ENCODE results near the gene ATP6V1B1.

ATP6V1B1 gene

DNA sequence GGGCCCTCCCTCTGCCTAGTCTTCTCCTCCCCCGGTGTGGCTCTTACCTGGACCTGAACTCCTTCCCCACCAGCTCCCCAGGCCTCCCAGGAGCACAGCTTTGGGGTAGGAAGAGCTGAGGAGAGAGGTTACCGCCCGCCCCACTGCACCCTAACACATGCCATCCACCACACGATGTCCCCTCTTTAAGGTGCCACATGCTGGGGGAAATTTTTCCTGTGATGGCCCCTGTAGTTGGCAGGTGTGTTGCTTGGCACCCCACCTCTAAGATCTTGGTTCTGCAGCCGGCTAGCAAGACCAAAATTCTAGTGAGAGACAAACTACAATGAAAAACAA is 65.9 kb downstream of the ATP6V1B1 start:
- Mint-ChIP-seq H3K4me3 (no peak overlapping the region), H3K27me3 (ENCODE audit: low read depth, poor library complexity) (peaks cover 28% of the 10 kb centered on the region), H3K9me3 (no peaks in the 10 kb centered on the region), H3K36me3 (ENCODE audit: low read depth) (no peaks in the 10 kb centered on the region), H3K27ac (no peak overlapping the region), H3K4me1 (peaks cover 50% of the 10 kb centered on the region)
- no peak for DNase-seq
- TF ChIP-seq, protein P1, sequence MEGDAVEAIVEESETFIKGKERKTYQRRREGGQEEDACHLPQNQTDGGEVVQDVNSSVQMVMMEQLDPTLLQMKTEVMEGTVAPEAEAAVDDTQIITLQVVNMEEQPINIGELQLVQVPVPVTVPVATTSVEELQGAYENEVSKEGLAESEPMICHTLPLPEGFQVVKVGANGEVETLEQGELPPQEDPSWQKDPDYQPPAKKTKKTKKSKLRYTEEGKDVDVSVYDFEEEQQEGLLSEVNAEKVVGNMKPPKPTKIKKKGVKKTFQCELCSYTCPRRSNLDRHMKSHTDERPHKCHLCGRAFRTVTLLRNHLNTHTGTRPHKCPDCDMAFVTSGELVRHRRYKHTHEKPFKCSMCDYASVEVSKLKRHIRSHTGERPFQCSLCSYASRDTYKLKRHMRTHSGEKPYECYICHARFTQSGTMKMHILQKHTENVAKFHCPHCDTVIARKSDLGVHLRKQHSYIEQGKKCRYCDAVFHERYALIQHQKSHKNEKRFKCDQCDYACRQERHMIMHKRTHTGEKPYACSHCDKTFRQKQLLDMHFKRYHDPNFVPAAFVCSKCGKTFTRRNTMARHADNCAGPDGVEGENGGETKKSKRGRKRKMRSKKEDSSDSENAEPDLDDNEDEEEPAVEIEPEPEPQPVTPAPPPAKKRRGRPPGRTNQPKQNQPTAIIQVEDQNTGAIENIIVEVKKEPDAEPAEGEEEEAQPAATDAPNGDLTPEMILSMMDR (IDR thresholded peaks at IDR 0.05) = no peak

DNA sequence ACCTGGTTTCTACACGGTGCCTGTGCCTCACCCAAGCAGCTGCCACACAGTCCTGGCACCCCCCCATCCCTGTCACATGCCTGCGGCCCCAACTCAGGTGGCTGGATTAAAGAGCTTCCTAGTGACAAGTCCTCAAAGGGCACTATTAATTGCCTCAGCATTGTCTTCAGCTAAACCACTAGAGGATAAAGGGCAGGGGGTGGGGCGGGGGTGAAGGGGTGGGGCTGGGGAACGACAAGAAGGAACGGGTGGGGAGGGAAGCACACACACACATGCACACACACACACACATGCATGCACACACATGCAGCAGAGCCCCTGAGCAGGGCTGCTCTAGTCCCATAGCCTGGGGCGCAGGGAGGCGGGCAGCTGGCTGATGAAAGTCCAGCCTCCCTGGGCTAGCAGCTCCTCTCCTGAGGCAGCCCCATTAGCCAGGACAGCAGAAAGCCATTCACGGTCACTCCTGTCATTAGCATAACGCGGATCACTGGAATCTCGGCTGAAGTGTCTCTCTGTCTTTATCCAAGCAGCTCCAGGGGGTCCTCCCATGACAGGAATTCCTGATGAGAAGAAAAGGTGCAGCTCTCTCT is 66.4 kb downstream of the ATP6V1B1 start:
- Mint-ChIP-seq H3K27ac (no peak overlapping the region), H3K9me3 (no peaks in the 10 kb centered on the region), H3K4me3 (no peak overlapping the region), H3K27me3 (ENCODE audit: low read depth, poor library complexity) (peaks cover 24% of the 10 kb centered on the region), H3K4me1 (peaks cover 54% of the 10 kb centered on the region), H3K36me3 (ENCODE audit: low read depth) (no peaks in the 10 kb centered on the region)
- peak; percentile 50 for DNase-seq
- TF ChIP-seq, protein P1 (IDR thresholded peaks at IDR 0.05) = no peak

DNA sequence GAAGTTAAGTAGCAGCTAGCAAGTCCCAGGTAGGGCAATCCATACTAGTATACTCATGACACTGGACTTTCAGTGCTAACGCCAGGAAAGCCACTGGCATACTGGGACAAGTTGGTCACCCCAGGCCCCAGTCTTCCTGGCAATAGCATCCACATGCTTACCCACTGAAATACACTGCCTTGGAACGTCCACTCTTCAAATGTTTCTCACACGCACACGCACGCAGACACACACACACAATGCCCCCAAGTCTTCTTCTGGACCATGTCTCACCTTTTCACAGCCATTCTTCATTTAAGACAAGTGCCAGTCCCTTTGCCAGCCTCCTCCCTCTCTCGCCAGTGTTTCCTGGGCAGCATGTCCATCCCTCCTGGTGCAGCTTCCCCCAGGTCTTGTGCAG is 67.7 kb downstream of the ATP6V1B1 start:
- Mint-ChIP-seq H3K36me3 (ENCODE audit: low read depth) (no peaks in the 10 kb centered on the region), H3K9me3 (no peaks in the 10 kb centered on the region), H3K27ac (no peak overlapping the region), H3K27me3 (ENCODE audit: low read depth, poor library complexity) (peaks cover 24% of the 10 kb centered on the region), H3K4me1 (peaks cover 62% of the 10 kb centered on the region), H3K4me3 (no peak overlapping the region)
- DNase-seq = no peak
- TF ChIP-seq, protein P1 (IDR thresholded peaks at IDR 0.05) = no peak

DNA sequence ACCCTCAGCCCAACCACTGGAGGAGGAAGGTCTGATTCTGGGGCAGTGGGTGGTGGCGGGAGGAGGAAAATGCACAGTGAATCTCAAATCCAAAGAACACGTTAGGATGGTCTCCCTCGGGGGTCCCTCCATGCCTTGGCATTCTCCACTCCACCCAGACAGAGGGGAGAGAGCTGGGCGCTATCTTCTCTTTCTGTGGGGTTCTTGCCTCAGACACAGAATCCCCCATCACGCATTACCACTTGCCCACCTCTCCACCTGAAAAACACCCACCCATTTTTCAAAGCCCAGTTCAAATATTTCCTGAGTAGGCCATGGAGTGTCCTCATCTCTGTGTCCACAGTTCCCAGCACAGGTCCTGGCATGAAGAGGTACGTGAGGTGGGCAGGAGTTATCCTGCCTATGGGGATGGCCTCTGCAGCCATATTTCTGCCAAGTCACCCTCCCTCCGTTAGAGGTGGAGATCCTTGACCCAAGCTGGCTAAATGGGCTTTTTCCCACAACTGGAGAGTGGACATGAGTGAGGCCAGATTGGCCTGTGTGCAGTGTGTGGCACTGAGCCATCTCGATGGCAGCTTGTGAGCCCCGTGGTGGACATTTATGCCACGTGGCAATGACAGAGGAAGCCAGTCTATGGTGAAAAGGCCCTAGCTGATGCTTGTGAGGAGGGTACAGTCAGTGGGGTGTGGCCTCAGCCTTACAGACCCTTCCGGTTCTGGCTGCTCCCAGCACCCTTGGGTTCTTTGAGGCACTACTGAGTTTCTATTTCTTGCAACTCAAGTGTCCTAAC is 68.5 kb downstream of the ATP6V1B1 start:
- no peak for DNase-seq
- H3K27me3 Mint-ChIP-seq (ENCODE audit: low read depth, poor library complexity) = peaks cover 20% of the 10 kb centered on the region
- H3K27ac Mint-ChIP-seq = no peak overlapping the region
- TF ChIP-seq, protein P1 (IDR thresholded peaks at IDR 0.05) = no peak
- no peaks in the 10 kb centered on the region for H3K36me3 Mint-ChIP-seq (ENCODE audit: low read depth)
- H3K4me3 Mint-ChIP-seq = no peak overlapping the region
- H3K4me1 Mint-ChIP-seq = peaks cover 63% of the 10 kb centered on the region
- H3K9me3 Mint-ChIP-seq = no peaks in the 10 kb centered on the region

DNA sequence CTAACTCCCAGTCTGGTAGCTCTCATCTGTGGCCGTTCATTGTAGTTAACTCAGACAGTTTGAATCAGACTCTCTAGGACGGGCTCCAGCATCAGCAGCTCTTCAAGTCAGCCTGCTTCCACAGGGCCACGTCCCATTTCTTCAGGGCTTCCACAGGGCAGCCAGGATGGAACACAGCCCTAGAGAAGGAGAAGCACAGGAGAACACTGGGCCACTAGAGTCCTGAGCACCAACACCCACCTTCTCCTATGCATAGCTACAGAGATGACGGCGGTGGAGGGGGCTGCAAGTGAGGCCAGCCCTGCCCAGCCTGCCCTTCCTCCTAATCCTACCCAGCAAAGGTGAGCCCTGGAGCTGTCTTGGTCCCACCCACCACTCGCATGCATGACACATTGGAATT is 69.2 kb downstream of the ATP6V1B1 start:
- Mint-ChIP-seq H3K27me3 (ENCODE audit: low read depth, poor library complexity) (peaks cover 18% of the 10 kb centered on the region), H3K4me1 (peaks cover 58% of the 10 kb centered on the region), H3K36me3 (ENCODE audit: low read depth) (no peaks in the 10 kb centered on the region), H3K27ac (no peak overlapping the region), H3K4me3 (no peak overlapping the region), H3K9me3 (no peaks in the 10 kb centered on the region)
- TF ChIP-seq, protein P1 (IDR thresholded peaks at IDR 0.05) = no peak
- no peak for DNase-seq

Data from nephron progenitor cell (in vitro differentiated cells).